ENCODE measurements around the gene KIF25.

Gene KIF25

GRCh38 chr6:168016176-168016620 is 18.7 kb downstream of the KIF25 start:
- no peak for DNase-seq (ENCODE audit: low read depth in 2 of 2, low spot score in 1 of 2)

DNA sequence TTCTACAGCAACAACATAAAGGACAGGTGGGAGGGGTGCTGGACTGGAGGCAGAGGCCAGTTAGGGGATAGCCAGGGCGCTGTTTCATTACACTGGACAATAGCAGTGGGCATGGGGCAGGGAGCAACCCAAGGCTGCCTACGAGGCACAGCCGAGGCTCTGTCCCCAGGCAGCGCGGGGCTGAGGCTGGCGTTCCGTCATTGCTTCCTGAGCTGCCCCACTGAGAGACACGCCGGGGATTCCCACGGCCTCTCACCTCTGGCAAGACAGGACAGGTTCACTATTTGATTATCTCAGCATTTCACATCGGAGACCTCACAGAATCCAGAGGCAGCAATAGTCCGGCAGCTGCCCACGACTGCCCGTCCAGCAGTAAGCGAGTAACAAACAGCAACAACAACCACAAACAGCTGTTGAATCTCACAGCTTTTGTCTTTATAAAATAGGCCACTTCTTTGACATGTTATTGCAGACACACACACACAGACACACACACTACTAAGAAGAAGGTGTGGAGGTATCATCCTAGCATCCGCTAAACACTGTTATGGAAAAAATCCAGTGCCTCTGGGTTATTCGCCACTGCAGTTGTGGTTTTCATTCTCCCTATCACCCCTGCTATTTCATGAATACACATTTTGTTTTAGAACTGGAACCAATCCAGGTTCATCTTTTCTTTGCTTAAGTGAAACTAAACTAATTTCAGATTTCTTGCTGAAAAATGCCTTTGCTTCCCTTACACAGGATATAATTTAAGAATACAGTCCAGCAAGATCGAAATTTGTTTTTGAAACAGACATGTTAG is 19.5 kb downstream of the KIF25 start:
- no peak for DNase-seq (ENCODE audit: low read depth in 2 of 2, low spot score in 1 of 2)

DNA sequence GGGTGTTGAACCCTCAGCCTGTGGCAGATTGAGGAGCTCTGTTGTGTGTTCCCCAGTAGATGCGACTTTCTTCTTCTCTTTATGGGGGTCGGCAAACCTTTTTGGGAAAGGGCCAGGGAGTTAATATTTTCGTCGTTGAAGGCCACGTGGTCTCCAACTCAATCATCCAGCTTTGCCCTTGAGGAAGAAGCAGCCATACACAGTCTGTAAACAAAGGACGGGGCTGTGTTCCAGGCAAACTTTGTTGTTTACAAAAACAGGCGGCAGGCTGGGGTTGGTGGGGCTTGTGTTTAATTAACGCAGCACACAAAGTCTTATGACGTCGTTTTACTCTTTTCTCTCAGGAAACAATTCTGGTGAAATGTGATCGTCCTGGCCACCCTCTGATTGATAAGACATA is 20.2 kb downstream of the KIF25 start:
- DNase-seq (ENCODE audit: low read depth in 2 of 2, low spot score in 1 of 2): no peak

DNA sequence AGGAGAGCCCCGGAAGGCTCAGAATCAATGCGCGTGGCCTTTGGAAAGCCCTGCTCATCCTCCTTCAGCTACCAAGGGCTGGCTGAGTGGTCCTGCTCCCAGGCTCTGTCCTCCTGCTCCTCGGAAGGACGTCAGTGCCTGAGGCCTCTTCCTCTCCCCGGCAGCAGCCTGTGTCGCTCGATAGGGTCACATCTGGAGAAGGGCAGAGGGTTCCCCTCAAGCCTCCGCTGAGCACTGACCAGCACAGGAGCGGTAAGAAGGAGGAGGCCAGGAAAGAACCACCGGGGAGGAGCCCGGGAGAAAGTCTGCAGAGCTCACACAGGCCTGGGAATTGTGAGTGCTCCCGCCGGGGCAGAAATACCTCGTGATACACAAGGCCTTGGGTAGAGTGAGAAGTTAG is 21.2 kb downstream of the KIF25 start:
- DNase-seq (ENCODE audit: low read depth in 2 of 2, low spot score in 1 of 2): no peak

- DNase-seq (ENCODE audit: low read depth in 2 of 2, low spot score in 1 of 2): no peak
Observed at GRCh38 chr6:168020242-168020641, 22.8 kb downstream of the KIF25 start.

GRCh38 chr6:168021581-168021980 is 24.1 kb downstream of the KIF25 start:
- no peak for DNase-seq (ENCODE audit: low read depth in 2 of 2, low spot score in 1 of 2)

DNA sequence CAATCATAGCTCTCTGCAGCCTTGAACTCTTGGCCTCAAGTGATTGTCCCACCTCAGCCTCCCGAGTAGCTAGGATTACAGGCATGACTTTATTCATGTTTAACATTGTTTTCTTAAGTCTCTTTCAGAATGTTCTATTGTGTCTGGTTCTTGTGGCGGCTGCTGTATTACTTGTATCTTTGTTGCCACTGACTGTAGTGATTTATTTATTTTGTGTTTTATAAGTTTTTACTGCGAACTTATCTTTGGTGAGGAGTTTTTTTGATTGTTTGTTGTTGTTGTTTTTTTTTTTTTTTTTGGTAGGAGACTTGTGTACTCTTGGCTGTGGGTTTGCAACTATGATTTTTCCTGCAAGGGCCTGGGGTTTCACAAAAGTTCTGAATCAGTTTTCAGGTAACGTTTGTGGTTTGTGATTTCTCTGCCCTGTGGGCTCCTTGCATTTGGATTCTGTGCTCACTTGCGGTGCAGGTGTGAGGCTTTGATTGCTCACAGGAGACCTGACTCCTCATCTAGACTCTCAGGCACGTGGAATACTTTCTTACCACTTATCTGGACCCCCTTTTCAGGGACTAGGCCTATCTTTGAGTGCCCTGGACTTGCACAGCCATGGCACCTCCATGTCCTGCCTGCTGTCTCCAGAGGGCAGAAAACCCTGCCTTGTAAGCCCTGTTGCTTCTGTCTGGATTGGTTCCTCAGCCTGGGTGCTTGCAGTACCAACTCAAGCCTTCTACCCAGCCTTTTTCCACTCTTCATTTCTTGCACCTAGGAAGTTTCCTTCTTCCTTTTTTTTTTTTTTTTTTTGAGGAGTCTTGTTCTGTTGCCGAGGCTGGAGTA is 25.2 kb downstream of the KIF25 start:
- no peak for DNase-seq (ENCODE audit: low read depth in 2 of 2, low spot score in 1 of 2)

GRCh38 chr6:168024951-168025510 is 27.6 kb downstream of the KIF25 start:
- no peak for DNase-seq (ENCODE audit: low read depth in 2 of 2, low spot score in 1 of 2)

DNA sequence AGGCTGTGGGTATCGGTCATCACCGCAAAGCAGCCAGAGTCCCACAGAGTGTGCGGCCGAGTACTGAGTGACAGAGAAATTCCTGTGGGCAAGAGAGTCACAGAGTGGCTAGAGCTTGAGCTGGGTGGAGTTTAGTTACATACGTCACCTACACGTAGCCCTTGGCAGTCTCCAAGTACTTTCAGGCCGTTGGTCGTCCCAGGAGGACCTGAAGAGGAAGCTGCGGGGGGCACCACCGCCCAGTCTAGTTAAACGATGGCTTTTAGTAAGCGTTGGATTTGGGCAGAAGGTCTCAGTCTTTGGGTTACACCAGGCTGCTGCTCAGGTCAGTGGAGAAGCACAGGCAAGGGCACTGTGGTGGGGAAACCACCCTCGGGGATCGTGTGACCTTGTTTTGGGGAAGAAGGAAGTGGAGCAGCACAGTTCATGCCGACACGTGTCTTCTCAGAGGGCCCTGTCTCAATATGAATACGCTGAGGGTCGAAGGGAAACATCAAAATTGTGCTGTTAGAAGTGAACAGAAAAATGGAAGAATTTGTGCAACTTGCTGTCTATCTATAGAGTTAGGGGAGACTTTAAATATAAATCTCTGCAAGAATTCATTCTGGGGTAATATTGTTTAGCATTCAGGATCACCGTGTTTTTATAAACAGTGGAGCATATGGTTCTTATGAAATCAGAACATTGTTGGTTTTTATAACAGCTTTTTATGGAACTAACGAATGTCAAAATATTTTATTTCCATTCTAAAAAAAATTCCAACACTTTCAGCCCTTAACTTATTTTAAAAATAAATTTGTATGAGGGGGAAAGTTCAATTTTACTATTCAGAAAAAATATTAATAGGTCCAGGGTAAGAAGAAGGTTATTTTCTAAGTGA is 28.6 kb downstream of the KIF25 start:
- DNase-seq (ENCODE audit: low read depth in 2 of 2, low spot score in 1 of 2): no peak

DNA sequence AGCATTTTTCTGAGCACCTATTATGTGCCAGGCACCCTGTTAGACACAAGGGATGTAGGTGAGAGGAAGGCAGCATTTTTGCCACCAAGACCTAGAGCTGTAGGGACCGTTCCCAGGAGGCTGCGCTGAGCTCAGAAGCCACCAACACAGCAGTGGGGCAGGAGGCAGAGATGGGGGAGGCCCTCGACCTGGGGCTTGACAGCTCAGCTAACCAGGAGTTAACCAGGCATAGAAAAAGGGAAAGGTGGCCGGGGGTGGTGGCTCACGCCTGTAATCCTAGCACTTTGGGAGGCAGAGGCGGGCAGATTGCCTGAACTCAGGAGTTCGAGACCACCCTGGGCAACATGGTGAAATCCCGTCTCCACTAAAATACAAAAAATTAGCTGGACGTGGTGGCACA is 29.5 kb downstream of the KIF25 start:
- DNase-seq (ENCODE audit: low read depth in 2 of 2, low spot score in 1 of 2): no peak

GRCh38 chr6:168027521-168027920 is 30.1 kb downstream of the KIF25 start:
- DNase-seq (ENCODE audit: low read depth in 2 of 2, low spot score in 1 of 2): no peak

DNA sequence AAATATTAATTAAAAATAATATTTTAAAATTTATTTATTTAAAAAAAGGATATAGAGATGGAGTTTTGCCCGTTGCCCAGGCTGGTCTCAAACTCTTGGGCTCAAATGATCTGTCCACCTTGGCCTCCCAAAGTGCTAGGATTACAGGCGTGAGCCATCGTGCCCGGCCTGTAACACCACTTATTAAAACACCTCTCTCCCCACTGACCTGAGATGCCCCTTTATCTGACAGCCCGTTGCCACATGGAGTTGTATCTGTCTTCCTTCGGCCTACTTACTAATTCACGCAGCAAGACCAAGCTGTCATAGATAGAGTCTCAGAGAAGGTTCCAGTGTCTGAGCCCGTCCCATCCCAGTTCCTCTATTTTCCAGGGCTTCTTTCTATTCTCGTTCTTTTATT is 30.7 kb downstream of the KIF25 start:
- no peak for DNase-seq (ENCODE audit: low read depth in 2 of 2, low spot score in 1 of 2)

GRCh38 chr6:168029459-168030217 is 32.2 kb downstream of the KIF25 start:
- DNase-seq (ENCODE audit: low read depth in 2 of 2, low spot score in 1 of 2): no peak

- no peak for DNase-seq (ENCODE audit: low read depth in 2 of 2, low spot score in 1 of 2)
Observed at GRCh38 chr6:168030218-168030746, 32.8 kb downstream of the KIF25 start.

DNA sequence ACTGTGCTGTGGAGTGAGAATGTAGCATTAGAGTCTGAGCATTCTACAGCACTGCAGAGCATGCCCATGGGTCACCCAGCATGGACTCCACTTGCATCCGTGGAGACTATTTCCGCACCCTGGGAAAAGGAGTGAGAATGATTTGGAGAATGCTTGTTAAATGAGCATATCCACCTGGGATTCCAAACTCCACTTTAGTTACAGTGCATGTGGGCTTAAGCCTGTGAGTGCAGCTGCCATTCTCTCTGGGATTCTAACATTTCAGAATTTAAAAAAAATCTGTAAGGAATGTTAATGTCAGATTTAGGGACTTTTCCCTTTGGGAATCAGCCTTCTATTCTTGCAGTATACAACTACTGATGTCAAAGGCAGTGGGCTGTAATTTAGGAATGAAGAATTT is 33.4 kb downstream of the KIF25 start:
- DNase-seq (ENCODE audit: low read depth in 2 of 2, low spot score in 1 of 2): no peak

GRCh38 chr6:168031411-168031971 is 34.0 kb downstream of the KIF25 start:
- no peak for DNase-seq (ENCODE audit: low read depth in 2 of 2, low spot score in 1 of 2)

DNA sequence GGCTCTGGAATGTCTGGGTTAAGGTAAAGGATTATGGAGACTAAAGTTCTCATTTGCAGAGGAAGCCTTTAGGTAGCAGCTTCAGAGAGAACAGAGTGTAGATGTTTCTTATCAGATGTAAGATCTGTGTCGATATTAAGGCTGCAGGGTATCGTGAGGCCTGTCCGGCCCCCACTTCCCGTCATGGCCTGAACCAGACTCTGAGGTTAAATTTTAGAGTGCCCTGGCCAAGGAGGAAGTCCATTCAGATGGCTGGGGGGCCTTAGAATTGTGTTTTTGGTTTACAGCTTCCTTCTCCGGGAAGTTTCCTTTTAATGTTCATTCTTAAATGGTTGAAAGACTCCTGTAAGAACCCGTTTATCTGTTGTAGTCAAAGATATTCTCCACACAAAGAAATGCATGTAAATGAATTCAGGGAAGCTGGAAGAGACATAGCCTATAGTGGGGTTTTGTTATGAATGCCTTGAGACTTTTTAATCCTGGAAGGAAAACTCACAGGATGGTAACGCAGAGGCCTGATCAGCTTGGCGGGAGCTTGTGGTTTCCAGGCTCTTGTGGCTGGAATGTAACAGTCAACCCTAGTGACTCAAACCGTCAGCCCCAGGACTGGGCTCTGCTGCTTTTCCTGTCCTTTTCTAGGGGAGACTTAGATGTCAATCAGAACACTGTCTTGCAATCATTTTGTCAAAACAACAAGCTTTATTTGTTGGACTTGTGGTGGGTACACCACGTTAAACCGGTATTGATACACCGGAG is 34.7 kb downstream of the KIF25 start:
- no peak for DNase-seq (ENCODE audit: low read depth in 2 of 2, low spot score in 1 of 2)

DNA sequence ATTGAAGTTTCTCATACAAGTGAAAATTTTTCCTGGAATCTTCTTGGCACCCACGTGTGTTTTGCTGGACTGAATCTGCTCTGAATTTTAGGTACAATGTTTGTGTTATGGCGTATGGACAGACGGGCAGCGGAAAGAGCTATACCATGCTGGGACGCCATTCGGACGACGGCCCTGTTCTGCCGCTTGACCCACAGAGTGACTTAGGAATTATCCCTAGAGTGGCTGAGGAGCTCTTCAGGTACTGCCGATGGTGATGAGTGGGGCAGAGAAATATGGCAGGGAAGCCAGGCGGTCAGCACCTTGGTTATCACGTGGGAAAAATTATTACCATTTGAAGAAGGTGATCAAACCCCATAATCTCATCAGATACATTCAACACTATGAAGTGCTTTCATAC is 36.3 kb downstream of the KIF25 start:
- DNase-seq (ENCODE audit: low read depth in 2 of 2, low spot score in 1 of 2): no peak

DNA sequence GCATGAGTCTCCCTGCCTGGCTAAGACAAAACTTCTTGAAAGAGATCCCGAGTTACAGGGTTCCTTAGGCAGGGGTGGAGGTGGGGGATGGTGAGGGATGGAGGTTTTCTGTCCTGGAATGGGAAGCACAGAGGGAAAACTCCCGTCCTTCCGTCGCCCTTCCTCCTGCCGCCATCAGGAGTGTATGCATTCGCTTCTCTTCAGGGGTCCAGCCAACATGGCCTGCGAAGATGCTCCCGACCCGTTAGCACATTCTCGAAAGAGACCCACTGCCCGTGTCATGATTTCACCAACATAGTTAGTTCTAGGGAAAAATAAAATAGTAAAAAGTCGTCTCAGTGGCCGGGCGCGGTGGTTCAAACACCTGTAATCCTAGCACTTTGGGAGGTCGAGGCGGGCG is 37.1 kb downstream of the KIF25 start:
- DNase-seq (ENCODE audit: low read depth in 2 of 2, low spot score in 1 of 2): no peak

Data from stimulated activated CD8-positive, alpha-beta memory T cell treated with anti-CD3 and anti-CD28 coated beads, Interleukin-4, amount 100 ng/mL, for 4 hours (primary cell).